HPDE6-E6E7 (cell line): ENCODE measurements around the gene EXOC4.

Source experiments
- DNase-seq: peaks from one replicate; pipeline ENCODE4 v3.0.0; 2011; ENCODE audit warnings: missing footprints; ENCODE audit errors: extremely low spot score

Gene EXOC4

GRCh38 chr7:133489906-133490305 lies 237.0 kb downstream of the EXOC4 start:
- DNase-seq, result no peak

- no peak for DNase-seq
Measured at GRCh38 chr7:133491201-133491691, 238.4 kb downstream of the EXOC4 start.

DNA sequence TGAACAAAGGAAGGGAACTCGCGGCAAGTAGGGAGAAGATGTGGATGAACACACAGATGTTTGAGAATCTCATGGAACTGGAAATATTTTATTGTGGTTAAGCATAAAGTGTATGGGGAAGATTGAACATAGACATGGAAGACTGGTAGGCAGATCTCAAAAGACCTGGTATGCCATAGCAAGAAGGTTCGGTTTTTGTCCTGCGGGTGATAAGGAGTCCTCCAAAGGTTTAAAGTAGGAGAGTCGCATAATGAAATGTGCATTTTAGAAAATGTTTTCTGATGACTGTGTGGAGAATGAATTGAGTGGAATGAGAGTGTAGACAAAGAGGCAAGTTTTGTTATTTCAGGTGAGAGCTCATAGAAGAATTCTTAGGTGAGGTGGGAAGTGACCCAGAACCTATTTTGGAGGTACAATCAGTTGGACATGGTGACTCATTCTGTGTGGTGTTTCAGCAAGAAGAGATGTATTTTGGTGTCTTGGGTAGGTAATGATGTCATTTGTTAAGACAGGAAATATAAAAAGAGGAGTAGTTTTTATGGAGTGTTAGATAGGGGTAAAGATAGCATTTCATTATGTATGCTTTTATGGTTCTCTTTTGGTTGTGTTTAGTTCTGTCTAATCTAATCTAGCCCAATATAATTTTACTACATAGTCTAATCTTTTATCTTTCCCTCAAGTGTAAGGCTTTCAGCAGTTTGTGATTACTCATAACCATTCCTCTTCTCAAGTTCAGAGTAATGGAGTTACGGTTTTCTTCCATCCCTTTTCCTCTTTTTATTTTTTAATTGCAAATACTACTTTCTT lies 239.2 kb downstream of the EXOC4 start:
- no peak for DNase-seq

DNA sequence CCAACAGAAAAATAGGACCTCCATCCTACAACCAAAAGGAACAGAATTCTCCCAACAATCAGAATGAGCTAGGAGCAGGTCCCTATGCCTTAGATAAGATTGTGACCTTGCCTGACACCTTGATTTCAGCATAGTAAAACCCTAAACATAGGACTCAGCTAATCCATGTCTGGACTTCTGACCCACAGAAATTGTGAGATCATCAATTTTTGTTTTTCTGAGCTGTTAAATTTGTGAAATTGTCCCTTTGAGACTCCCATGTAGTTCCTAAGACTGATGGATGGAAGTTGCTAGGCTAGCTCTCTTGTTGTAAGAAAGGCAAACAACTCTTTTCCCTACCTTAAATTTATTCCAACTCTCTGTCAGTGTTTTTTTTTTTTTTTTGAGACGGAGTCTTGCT lies 244.2 kb downstream of the EXOC4 start:
- no peak for DNase-seq

- DNase-seq, result no peak
Measured at GRCh38 chr7:133501771-133502170, 248.9 kb downstream of the EXOC4 start.

DNA sequence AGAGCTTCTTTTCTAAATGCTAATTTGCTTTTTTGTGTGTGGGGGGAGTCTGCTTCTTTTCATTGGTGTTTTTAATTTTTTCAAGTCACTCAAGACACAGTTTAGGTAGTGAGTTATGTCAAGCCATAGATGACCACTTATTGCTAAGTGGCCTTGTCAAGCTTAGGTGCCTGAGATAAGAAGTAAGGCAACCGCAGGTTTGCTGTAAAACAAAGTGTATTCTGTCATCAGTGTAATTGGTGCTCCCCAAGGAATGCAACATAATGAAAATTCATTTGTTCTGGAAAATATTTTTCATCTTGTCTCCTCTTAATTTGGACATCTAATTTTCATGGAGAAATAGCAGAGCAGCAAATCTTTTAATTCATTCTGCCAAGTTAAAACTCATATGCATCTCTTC lies 249.6 kb downstream of the EXOC4 start:
- no peak for DNase-seq

GRCh38 chr7:133502972-133503371 lies 250.1 kb downstream of the EXOC4 start:
- DNase-seq, result no peak

GRCh38 chr7:133504825-133505224 lies 251.9 kb downstream of the EXOC4 start:
- no peak for DNase-seq

DNA sequence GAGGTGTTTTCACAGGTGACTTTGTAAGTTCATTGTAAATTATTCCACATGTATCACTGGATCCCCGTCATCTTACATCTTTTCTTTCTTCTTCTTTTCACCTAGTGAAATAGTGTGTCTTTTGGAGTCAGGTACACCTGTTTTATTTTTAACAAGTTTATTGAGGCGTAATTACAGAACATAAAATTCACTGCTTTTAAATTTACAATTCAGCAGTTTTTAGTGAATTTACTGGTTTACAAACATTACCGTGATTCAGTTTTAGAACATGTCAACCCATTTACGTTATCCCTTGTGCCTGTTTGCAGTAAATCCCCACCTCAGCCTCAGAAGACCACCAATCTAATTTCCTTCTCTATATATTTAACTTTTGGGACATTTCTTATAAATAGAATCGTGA lies 256.9 kb downstream of the EXOC4 start:
- DNase-seq, result no peak

- DNase-seq, result no peak
Measured at GRCh38 chr7:133510326-133511055, 257.6 kb downstream of the EXOC4 start.

GRCh38 chr7:133511252-133511651 lies 258.4 kb downstream of the EXOC4 start:
- no peak for DNase-seq

- no peak for DNase-seq
Measured at GRCh38 chr7:133511708-133512107, 258.8 kb downstream of the EXOC4 start.

DNA sequence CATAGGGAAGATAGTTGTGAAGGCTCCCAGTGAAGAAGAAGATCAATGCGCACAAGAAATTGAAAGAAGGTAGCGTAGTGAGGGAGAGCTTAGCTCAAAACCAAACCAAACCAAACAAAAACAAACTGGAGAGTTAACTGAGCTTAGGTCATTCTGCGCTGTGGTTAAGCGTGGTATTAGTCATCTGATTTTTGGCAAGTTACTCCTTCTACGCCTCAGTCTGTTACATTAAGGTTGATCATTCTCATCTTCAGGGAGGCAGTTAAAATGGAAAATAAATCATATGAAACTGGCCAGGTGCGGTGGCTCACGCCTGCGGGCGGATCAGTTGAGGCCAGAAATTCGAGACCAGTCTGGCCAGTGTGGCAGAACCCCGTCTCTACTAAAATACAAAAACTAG lies 259.7 kb downstream of the EXOC4 start:
- DNase-seq, result peak; percentile 28

DNA sequence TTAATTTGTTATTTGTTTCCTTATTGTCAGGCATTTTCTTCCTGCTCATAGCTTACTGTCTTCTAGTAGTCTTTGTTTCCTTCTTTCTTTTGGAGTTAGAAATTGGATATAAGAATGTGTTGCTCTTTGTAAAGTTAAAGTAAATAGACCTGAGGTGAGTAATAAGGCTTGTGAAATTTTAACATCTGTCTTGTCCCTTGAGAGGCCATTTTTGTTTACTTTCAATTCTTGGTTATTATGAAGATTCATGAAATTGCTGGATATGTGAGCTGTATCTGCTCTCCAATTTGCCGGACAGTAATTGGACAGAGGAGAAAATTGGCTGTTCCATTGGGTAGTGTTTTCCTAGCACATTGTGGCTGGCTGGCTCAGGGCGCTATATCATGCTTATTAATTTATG lies 260.7 kb downstream of the EXOC4 start:
- DNase-seq, result no peak

GRCh38 chr7:133514551-133514950 lies 261.7 kb downstream of the EXOC4 start:
- DNase-seq, result no peak

GRCh38 chr7:133517766-133518165 lies 264.9 kb downstream of the EXOC4 start:
- no peak for DNase-seq

GRCh38 chr7:133518718-133519117 lies 265.8 kb downstream of the EXOC4 start:
- DNase-seq, result no peak

DNA sequence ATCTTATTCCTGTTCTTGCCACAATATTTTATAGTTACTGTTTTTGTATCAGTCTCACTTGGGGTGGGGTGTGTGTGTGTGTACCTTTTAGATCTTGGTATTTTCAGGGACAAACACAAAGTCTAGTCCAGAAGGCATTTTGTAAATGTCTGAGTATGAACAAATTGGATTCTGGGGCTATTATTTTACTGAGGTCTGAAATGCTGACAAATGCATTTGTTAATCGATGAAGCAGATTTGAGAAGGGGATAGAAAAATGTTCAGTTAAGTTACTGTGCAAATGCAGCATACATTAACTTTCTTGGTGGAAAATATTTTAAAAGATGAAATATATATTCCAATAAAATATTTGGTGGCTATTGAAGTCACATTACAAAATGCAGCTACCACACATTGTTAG lies 267.4 kb downstream of the EXOC4 start:
- DNase-seq, result no peak

DNA sequence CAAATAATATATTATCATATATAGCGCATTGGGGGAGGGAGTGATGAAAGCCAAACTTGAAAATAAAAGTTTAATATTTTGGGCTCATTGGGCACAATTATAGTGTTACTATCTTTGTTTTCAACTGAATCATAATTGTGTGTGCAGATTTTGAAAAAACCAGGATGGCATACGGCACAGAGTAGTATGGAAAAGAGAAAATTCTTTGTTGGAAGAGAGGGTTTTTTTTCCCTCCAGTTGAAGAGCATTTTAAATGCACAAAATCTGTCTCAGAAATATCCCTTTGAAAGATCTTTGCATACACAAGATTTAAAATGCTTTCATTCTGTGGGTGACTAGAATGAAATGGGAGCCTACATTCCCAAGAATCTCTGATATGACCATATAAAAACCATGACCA lies 269.6 kb downstream of the EXOC4 start:
- DNase-seq, result no peak

GRCh38 chr7:133528796-133529195 lies 275.9 kb downstream of the EXOC4 start:
- no peak for DNase-seq

- no peak for DNase-seq
Measured at GRCh38 chr7:133529861-133530260, 277.0 kb downstream of the EXOC4 start.

DNA sequence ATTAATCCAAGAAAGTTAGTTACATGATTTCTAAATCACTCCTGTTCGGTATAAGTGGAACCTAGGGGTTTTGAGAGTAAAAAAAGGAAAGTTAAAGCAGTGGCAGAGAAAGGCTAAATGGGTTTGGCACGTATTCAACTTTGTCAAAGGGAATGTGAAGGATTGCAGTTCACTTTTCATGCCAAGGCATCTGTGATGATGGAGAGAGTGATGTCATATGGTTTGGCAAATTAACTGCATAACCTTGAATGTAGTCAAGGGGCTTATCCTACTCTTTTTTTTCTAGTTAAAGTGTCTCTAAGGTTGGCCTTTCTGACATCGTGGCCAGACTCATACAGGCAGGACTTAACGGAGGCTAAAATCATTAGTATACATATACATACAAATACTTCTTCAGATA lies 277.8 kb downstream of the EXOC4 start:
- DNase-seq, result no peak

GRCh38 chr7:133534816-133535215 lies 281.9 kb downstream of the EXOC4 start:
- DNase-seq, result no peak
